PFSK-1 (cell line): ENCODE results near the gene CD9.

Experiments
- POLR2AphosphoS5 ChIP-seq: IDR thresholded peaks from 2 replicates; pipeline ENCODE4 v1.6.1; 2012; ENCODE audit warnings: low read depth, mild to moderate bottlenecking, control low read depth, low read length, moderate library complexity
- SIN3A ChIP-seq: IDR thresholded peaks from 2 replicates; pipeline ENCODE4 v1.6.1; 2012; ENCODE audit warnings: mild to moderate bottlenecking, low read length, moderate library complexity, borderline replicate concordance; ENCODE audit not compliant: insufficient read depth
- TAF1 ChIP-seq: IDR thresholded peaks from 2 replicates; pipeline ENCODE4 v1.6.1; 2012; ENCODE audit warnings: low read length, control low read depth, borderline replicate concordance; ENCODE audit not compliant: insufficient read depth
- TF ChIP-seq, protein P1 (sequence below), 2 experiments: IDR thresholded peaks; 2 replicates each; pipeline versions ENCODE4 v1.6.1 to v1.8.0; 2011 to 2012; ENCODE audit warnings: low read depth in 2 of 2, low read length in 2 of 2, control low read depth in 1 of 2, inconsistent platforms in 1 of 2, mild to moderate bottlenecking in 1 of 2, moderate library complexity in 1 of 2; ENCODE audit not compliant: insufficient read depth in 1 of 2

GRCh38 chr12:6265038-6265405 is 64.8 kb downstream of the CD9 start:
- TF ChIP-seq SIN3A (no peak), POLR2AphosphoS5 (no peak), TAF1 (no peak)
- TF ChIP-seq, protein P1, sequence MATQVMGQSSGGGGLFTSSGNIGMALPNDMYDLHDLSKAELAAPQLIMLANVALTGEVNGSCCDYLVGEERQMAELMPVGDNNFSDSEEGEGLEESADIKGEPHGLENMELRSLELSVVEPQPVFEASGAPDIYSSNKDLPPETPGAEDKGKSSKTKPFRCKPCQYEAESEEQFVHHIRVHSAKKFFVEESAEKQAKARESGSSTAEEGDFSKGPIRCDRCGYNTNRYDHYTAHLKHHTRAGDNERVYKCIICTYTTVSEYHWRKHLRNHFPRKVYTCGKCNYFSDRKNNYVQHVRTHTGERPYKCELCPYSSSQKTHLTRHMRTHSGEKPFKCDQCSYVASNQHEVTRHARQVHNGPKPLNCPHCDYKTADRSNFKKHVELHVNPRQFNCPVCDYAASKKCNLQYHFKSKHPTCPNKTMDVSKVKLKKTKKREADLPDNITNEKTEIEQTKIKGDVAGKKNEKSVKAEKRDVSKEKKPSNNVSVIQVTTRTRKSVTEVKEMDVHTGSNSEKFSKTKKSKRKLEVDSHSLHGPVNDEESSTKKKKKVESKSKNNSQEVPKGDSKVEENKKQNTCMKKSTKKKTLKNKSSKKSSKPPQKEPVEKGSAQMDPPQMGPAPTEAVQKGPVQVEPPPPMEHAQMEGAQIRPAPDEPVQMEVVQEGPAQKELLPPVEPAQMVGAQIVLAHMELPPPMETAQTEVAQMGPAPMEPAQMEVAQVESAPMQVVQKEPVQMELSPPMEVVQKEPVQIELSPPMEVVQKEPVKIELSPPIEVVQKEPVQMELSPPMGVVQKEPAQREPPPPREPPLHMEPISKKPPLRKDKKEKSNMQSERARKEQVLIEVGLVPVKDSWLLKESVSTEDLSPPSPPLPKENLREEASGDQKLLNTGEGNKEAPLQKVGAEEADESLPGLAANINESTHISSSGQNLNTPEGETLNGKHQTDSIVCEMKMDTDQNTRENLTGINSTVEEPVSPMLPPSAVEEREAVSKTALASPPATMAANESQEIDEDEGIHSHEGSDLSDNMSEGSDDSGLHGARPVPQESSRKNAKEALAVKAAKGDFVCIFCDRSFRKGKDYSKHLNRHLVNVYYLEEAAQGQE (IDR thresholded peaks at IDR 0.05; ENCODE audit: insufficient read depth in 1 of 2, low read depth in 2 of 2, low read length in 2 of 2), result no peak
